AG10803 (cell line): ENCODE measurements around the gene TEC.

Source experiments
- DNase-seq: peaks from one replicate; pipeline ENCODE4 v3.0.0; 2010; ENCODE audit warnings: low read depth
- H3K4me3 ChIP-seq: 2 replicates; pipeline ENCODE4 v1.5.1; 2011; ENCODE audit warnings: mild to moderate bottlenecking, low read length, control low read depth
- CTCF ChIP-seq: conservative IDR thresholded peaks from 2 replicates; pipeline ENCODE4 v1.5.1; 2011; ENCODE audit warnings: mild to moderate bottlenecking, low read length, control low read depth, inconsistent platforms

Gene TEC

GRCh38 chr4:48147621-48148020 is 122.0 kb downstream of the TEC start:
- no peak for DNase-seq
- H3K4me3 ChIP-seq = no peak overlapping the region
- no peak for TF ChIP-seq CTCF

- TF ChIP-seq CTCF = peak; percentile 68
- peak; percentile 53 for DNase-seq
- H3K4me3 ChIP-seq = no peak overlapping the region
Measured at GRCh38 chr4:48141048-48141447, 128.6 kb downstream of the TEC start.

- TF ChIP-seq CTCF = no peak
- no peak overlapping the region for H3K4me3 ChIP-seq
- peak; percentile 43 for DNase-seq
Measured at GRCh38 chr4:48139691-48140090, 129.9 kb downstream of the TEC start.

GRCh38 chr4:48138936-48139335 is 130.7 kb downstream of the TEC start:
- DNase-seq = no peak
- no peak for TF ChIP-seq CTCF

GRCh38 chr4:48138511-48138910 is 131.1 kb downstream of the TEC start:
- no peak for TF ChIP-seq CTCF
- no peak for DNase-seq
- H3K4me3 ChIP-seq = no peak overlapping the region

More at GRCh38 chr4:48138936-48139335, 130.7 kb downstream of the TEC start:
- no peak overlapping the region for H3K4me3 ChIP-seq

GRCh38 chr4:48137846-48138245 is 131.8 kb downstream of the TEC start:
- DNase-seq = no peak
- TF ChIP-seq CTCF = no peak
- H3K4me3 ChIP-seq = no peak overlapping the region

- no peak within 1 kb of the TSS for H3K4me3 ChIP-seq
- TF ChIP-seq CTCF = no peak
Measured at GRCh38 chr4:48134081-48134480, 135.6 kb downstream of the TEC start, which contains the start of gene TXK. Gene TXK, minus strand, starts transcription at chr4:48134250. Its CDS starts 80 bp downstream, at chr4:48134170.

More at GRCh38 chr4:48134081-48134480, 135.6 kb downstream of the TEC start, which contains the start of gene TXK:
- no peak for DNase-seq
